ENCODE results near the gene CFAP92.

CFAP92 gene

GRCh38 chr3:128940252-128940651, 53.6 kb downstream of the CFAP92 start:
- Histone ChIP-seq H2AFZ (ENCODE audit: low read length) (no peak overlapping the region), H3K36me3 (ENCODE audit: insufficient read depth, low read length) (no peaks in the 10 kb centered on the region), H4K20me1 (ENCODE audit: insufficient read depth, low read length) (no peaks in the 10 kb centered on the region), H3K9ac (ENCODE audit: low read length) (no peak overlapping the region), H3K79me2 (ENCODE audit: insufficient read depth, low read length) (no peaks in the 10 kb centered on the region), H3K27ac (ENCODE audit: low read depth, low read length, poor library complexity, severe bottlenecking) (no peak overlapping the region), H3F3A (ENCODE audit: insufficient read depth, low read length) (no peaks in the 10 kb centered on the region), H3K9me2 (ENCODE audit: low read depth, low read length) (no peaks in the 10 kb centered on the region), H3K4me3 (ENCODE audit: low read depth, low read length, poor library complexity, severe bottlenecking) (no peak overlapping the region), H3K4me1 (ENCODE audit: insufficient read depth, low read length, severe bottlenecking) (no peaks in the 10 kb centered on the region), H3K4me2 (ENCODE audit: low read length) (no peak overlapping the region), H3K27me3 (ENCODE audit: insufficient read depth, low read length) (peaks cover 10% of the 10 kb centered on the region; the same call in 1 of the 2 replicates), H3K9me3 (ENCODE audit: low read length) (no peaks in the 10 kb centered on the region)
- no peak for TF ChIP-seq EZH2 (IDR thresholded peaks at IDR 0.05; ENCODE audit: borderline replicate concordance, low read length)
- TF ChIP-seq, protein P1, sequence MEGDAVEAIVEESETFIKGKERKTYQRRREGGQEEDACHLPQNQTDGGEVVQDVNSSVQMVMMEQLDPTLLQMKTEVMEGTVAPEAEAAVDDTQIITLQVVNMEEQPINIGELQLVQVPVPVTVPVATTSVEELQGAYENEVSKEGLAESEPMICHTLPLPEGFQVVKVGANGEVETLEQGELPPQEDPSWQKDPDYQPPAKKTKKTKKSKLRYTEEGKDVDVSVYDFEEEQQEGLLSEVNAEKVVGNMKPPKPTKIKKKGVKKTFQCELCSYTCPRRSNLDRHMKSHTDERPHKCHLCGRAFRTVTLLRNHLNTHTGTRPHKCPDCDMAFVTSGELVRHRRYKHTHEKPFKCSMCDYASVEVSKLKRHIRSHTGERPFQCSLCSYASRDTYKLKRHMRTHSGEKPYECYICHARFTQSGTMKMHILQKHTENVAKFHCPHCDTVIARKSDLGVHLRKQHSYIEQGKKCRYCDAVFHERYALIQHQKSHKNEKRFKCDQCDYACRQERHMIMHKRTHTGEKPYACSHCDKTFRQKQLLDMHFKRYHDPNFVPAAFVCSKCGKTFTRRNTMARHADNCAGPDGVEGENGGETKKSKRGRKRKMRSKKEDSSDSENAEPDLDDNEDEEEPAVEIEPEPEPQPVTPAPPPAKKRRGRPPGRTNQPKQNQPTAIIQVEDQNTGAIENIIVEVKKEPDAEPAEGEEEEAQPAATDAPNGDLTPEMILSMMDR (IDR thresholded peaks at IDR 0.05; ENCODE audit: low read length), result no peak

DNA sequence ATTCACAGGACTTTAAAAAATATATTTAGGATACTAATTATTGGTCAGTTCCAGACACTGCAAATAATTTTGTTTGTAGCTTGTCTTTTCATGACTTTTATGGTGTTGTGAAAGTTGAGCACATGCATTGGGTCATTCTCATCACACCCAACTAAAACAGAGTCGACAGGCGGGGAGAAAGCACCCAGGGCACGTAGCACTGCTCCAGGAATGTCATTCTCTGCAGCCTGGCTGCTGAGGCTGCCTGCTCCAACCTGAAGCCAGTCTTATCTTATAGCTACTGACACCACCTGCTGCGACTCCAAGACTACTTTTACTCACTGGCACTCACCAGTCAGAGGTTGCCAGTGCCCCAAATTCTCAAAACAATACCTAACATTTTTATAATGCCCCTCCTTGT, 57.5 kb downstream of the CFAP92 start:
- no peaks in the 10 kb centered on the region for H4K20me1 ChIP-seq (ENCODE audit: insufficient read depth, low read length)
- no peaks in the 10 kb centered on the region for H3K9me3 ChIP-seq (ENCODE audit: low read length)
- no peaks in the 10 kb centered on the region for H3F3A ChIP-seq (ENCODE audit: insufficient read depth, low read length)
- no peak for TF ChIP-seq EZH2 (IDR thresholded peaks at IDR 0.05; ENCODE audit: borderline replicate concordance, low read length)
- TF ChIP-seq, protein P1 (IDR thresholded peaks at IDR 0.05; ENCODE audit: low read length), result no peak
- H3K4me1 ChIP-seq (ENCODE audit: insufficient read depth, low read length, severe bottlenecking), result no peaks in the 10 kb centered on the region
- H3K79me2 ChIP-seq (ENCODE audit: insufficient read depth, low read length), result no peaks in the 10 kb centered on the region
- H3K4me3 ChIP-seq (ENCODE audit: low read depth, low read length, poor library complexity, severe bottlenecking), result no peak overlapping the region
- no peaks in the 10 kb centered on the region for H3K9me2 ChIP-seq (ENCODE audit: low read depth, low read length)
- H3K4me2 ChIP-seq (ENCODE audit: low read length), result no peak overlapping the region
- no peak overlapping the region for H3K9ac ChIP-seq (ENCODE audit: low read length)
- no peaks in the 10 kb centered on the region for H3K36me3 ChIP-seq (ENCODE audit: insufficient read depth, low read length)
- peaks cover 16% of the 10 kb centered on the region; the same call in 1 of the 2 replicates for H3K27me3 ChIP-seq (ENCODE audit: insufficient read depth, low read length)
- no peak overlapping the region for H3K27ac ChIP-seq (ENCODE audit: low read depth, low read length, poor library complexity, severe bottlenecking)
- no peak overlapping the region for H2AFZ ChIP-seq (ENCODE audit: low read length)

DNA sequence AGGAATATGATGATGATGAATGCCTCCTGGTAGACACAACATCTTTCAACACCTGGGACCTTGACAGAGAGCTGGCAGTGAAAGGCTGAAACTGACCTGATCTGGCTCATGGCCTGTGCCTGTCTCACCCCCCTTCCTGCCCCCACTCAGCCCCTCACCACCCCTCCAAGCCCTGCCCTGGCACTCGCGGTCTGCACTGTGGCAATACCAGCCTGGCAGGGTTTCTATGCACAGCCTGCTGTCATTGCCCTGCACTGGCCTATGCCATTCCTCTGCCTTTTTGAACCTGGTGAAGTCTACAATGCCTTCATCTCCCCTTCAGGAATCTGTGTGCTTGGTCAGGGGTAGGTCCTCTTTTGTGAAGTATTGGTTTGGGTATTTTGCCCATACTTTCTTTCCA, 58.0 kb downstream of the CFAP92 start:
- Histone ChIP-seq H4K20me1 (ENCODE audit: insufficient read depth, low read length) (no peaks in the 10 kb centered on the region), H3K4me2 (ENCODE audit: low read length) (no peak overlapping the region), H3K36me3 (ENCODE audit: insufficient read depth, low read length) (no peaks in the 10 kb centered on the region), H3K9me2 (ENCODE audit: low read depth, low read length) (no peaks in the 10 kb centered on the region), H3F3A (ENCODE audit: insufficient read depth, low read length) (no peaks in the 10 kb centered on the region), H3K27ac (ENCODE audit: low read depth, low read length, poor library complexity, severe bottlenecking) (no peak overlapping the region), H3K79me2 (ENCODE audit: insufficient read depth, low read length) (no peaks in the 10 kb centered on the region), H3K9me3 (ENCODE audit: low read length) (no peaks in the 10 kb centered on the region), H3K4me3 (ENCODE audit: low read depth, low read length, poor library complexity, severe bottlenecking) (no peak overlapping the region), H2AFZ (ENCODE audit: low read length) (no peak overlapping the region), H3K9ac (ENCODE audit: low read length) (no peak overlapping the region), H3K4me1 (ENCODE audit: insufficient read depth, low read length, severe bottlenecking) (no peaks in the 10 kb centered on the region), H3K27me3 (ENCODE audit: insufficient read depth, low read length) (peaks cover 16% of the 10 kb centered on the region; the same call in 1 of the 2 replicates)
- TF ChIP-seq EZH2 (IDR thresholded peaks at IDR 0.05; ENCODE audit: borderline replicate concordance, low read length), result no peak
- TF ChIP-seq, protein P1 (IDR thresholded peaks at IDR 0.05; ENCODE audit: low read length), result no peak

Data from OCI-LY1 (cell line).